Esophagus muscularis mucosa (tissue), 4 donors: ENCODE data around the gene NFAM1. TPM values are rescaled to one million over a fixed set of nuclear protein-coding genes. Genes with fewer than 3 reads are reported as not detected.

Experiments used
- DNase-seq: peaks from one replicate; pipeline ENCODE4 v3.0.0-alpha.2; 2017; ENCODE audit errors: extremely low spot score
- H3K27ac ChIP-seq, 4 donors: fragments of 200-600 bp; sonication (generic); replicated peaks in 1 of 4; 1 replicate in 3 of 4; 2 replicates in 1 of 4; pipeline ENCODE4 v1.5.1; 2016 to 2019; ENCODE audit warnings: mild to moderate bottlenecking in 1 of 4
- H3K27me3 ChIP-seq, 4 donors: fragments of 200-600 bp; sonication (generic); one replicate each; pipeline versions ENCODE4 v1.5.1 to v1.6.0; 2016 to 2019
- H3K36me3 ChIP-seq, 4 donors: fragments of 200-600 bp; sonication (generic); one replicate each; pipeline ENCODE4 v1.5.1; 2016 to 2019
- H3K4me1 ChIP-seq, 4 donors: fragments of 200-600 bp; sonication (generic); one replicate each; pipeline ENCODE4 v1.5.1; 2016 to 2019
- H3K4me3 ChIP-seq, 4 donors: fragments of 200-600 bp; sonication (generic); 1 replicate in 2 of 4; 2 replicates in 2 of 4; pipeline ENCODE4 v1.5.1; 2016 to 2019; ENCODE audit warnings: mild to moderate bottlenecking in 4 of 4, moderate library complexity in 1 of 4
- H3K9me3 ChIP-seq, 4 donors: fragments of 200-600 bp; sonication (generic); 1 replicate in 3 of 4; 2 replicates in 1 of 4; pipeline ENCODE4 v1.5.1; 2016 to 2019
- EP300 ChIP-seq: sonication (generic); formaldehyde crosslinking; IDR thresholded peaks from one replicate; pipeline ENCODE4 v1.6.1; 2017; ENCODE audit warnings: antibody characterized with exemption
- POLR2A ChIP-seq: fragments of 450-650 bp; IDR thresholded peaks from one replicate; pipeline ENCODE4 v1.6.1; 2017; ENCODE audit warnings: antibody characterized with exemption, moderate library complexity, mild to moderate bottlenecking, low read depth
- POLR2AphosphoS5 ChIP-seq, 2 donors: sonication (generic); formaldehyde crosslinking; IDR thresholded peaks; one replicate each; pipeline ENCODE4 v1.6.1; 2017; ENCODE audit warnings: antibody characterized with exemption in 2 of 2
- WGBS: methylation state at CpG from one replicate; pipeline ENCODE4 v1.1.5; 2018; 5-methylcytosine and 5-hydroxymethylcytosine counted together
- intact Hi-C: fragments of 100-400 bp; cut with DNase I; formaldehyde crosslinking; loops from one replicate; pipeline ENCODE4 v1.15.1; 2023
- total RNA-seq, 4 donors: library from RNA; depleted of rRNA; stranded (reverse); fragments of >200 nt; gene quantifications; one replicate each; pipeline versions ENCODE4 v1.1.0 to v1.2.1, GENCODE V29; 2016
- TF ChIP-seq, protein P1 (sequence below), 3 experiments: fragments of 200-600 bp in 2 of 3; fragments of 450-650 bp in 1 of 3; sonication (generic) in 2 of 3; IDR thresholded peaks; one replicate each; pipeline ENCODE4 v1.5.1; 2017 to 2019; ENCODE audit warnings: antibody characterized with exemption in 3 of 3, mild to moderate bottlenecking in 2 of 3, moderate library complexity in 1 of 3

The NFAM1 gene
- total RNA-seq, 4 donors from 2014 or later, result 2.1 to 5.1 (median 2.9) TPM

GRCh38 chr22:42335839-42336378, 96.3 kb downstream of the NFAM1 start:
- intact Hi-C loops, result no loop called here
- DNase-seq, result no peak
- 71% methylated on average over 7 of the region's 11 CpGs for WGBS
- no peak overlapping the region for H3K4me3 ChIP-seq
- no peaks in the 10 kb centered on the region for H3K27me3 ChIP-seq
- no peak overlapping the region for H3K27ac ChIP-seq
- peaks cover 0 to 20% (median 14%) of the 10 kb centered on the region in 4 donors for H3K4me1 ChIP-seq
- no peaks in the 10 kb centered on the region for H3K9me3 ChIP-seq
- H3K36me3 ChIP-seq, result no peaks in the 10 kb centered on the region
- TF ChIP-seq, protein P1, sequence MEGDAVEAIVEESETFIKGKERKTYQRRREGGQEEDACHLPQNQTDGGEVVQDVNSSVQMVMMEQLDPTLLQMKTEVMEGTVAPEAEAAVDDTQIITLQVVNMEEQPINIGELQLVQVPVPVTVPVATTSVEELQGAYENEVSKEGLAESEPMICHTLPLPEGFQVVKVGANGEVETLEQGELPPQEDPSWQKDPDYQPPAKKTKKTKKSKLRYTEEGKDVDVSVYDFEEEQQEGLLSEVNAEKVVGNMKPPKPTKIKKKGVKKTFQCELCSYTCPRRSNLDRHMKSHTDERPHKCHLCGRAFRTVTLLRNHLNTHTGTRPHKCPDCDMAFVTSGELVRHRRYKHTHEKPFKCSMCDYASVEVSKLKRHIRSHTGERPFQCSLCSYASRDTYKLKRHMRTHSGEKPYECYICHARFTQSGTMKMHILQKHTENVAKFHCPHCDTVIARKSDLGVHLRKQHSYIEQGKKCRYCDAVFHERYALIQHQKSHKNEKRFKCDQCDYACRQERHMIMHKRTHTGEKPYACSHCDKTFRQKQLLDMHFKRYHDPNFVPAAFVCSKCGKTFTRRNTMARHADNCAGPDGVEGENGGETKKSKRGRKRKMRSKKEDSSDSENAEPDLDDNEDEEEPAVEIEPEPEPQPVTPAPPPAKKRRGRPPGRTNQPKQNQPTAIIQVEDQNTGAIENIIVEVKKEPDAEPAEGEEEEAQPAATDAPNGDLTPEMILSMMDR (IDR thresholded peaks at IDR 0.05), result no peak
- TF ChIP-seq EP300, result no peak
- TF ChIP-seq POLR2A, result no peak
- TF ChIP-seq POLR2AphosphoS5 (IDR thresholded peaks at IDR 0.05), result no peak

DNA sequence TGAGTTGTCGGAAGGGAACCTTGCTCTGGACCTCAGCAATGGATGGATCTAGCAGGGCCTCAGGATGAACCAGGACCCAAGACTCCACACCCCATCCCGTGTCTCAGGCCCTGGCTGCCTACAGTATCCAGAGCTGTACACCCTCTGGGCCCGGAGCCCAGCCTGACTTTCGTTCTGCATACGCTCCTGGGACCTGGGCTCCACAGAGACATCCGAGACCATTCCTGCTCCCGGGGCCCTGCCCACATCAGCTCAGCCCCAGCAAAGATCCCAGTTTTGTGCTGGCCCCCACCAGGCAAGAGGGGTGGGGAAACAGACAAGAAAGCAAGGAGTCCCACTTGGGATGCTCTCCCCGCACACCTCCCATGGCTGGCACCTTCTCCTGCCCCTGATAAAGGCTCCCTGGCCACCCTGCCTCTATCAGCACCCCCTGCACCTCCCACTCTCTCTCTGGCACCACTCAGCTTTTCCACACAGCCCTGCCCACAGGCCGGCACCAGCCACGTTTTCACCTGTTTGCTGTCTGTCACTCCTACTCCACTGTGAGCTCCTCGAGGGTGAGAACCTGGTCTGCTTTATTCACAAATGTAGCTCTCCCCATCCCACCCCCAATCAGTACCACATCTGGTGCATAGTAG, 97.2 kb downstream of the NFAM1 start:
- H3K4me1 ChIP-seq, result peaks cover 0 to 13% (median 7%) of the 10 kb centered on the region in 4 donors
- H3K9me3 ChIP-seq, result no peaks in the 10 kb centered on the region
- no peak overlapping the region for H3K27ac ChIP-seq
- TF ChIP-seq, protein P1 (IDR thresholded peaks at IDR 0.05), result no peak
- no peak for TF ChIP-seq POLR2AphosphoS5 (IDR thresholded peaks at IDR 0.05)
- TF ChIP-seq EP300, result no peak
- TF ChIP-seq POLR2A, result no peak
- no peak for DNase-seq
- H3K27me3 ChIP-seq, result no peaks in the 10 kb centered on the region
- no peaks in the 10 kb centered on the region for H3K36me3 ChIP-seq
- WGBS, result 83% methylated on average over 9 of the region's 11 CpGs
- no peak overlapping the region for H3K4me3 ChIP-seq
- intact Hi-C loops, result no loop called here

GRCh38 chr22:42333544-42333943, 98.7 kb downstream of the NFAM1 start:
- Histone ChIP-seq H3K27ac (no peak overlapping the region), H3K27me3 (no peaks in the 10 kb centered on the region), H3K36me3 (no peaks in the 10 kb centered on the region), H3K4me1 (peaks cover 0 to 13% (median 7%) of the 10 kb centered on the region in 4 donors), H3K9me3 (no peaks in the 10 kb centered on the region), H3K4me3 (no peak overlapping the region)
- intact Hi-C loops, result no loop called here
- TF ChIP-seq, protein P1 (IDR thresholded peaks at IDR 0.05), result no peak
- no peak for TF ChIP-seq POLR2A
- DNase-seq, result no peak
- 95% methylated on average over 4 of the region's 8 CpGs for WGBS

GRCh38 chr22:42332089-42332488, 100.1 kb downstream of the NFAM1 start:
- Histone ChIP-seq H3K4me1 (peaks cover 0 to 13% (median 9%) of the 10 kb centered on the region in 4 donors), H3K27me3 (no peaks in the 10 kb centered on the region), H3K4me3 (no peak overlapping the region), H3K36me3 (no peaks in the 10 kb centered on the region), H3K27ac (no peak overlapping the region), H3K9me3 (no peaks in the 10 kb centered on the region)
- TF ChIP-seq, protein P1 (IDR thresholded peaks at IDR 0.05), result no peak
- TF ChIP-seq EP300 (no peak), POLR2AphosphoS5 (IDR thresholded peaks at IDR 0.05) (no peak), POLR2A (no peak)
- intact Hi-C loops, result no loop called here
- 84% methylated on average over 7 of the region's 7 CpGs for WGBS
- no peak for DNase-seq

GRCh38 chr22:42331014-42331413, 101.2 kb downstream of the NFAM1 start:
- TF ChIP-seq POLR2AphosphoS5 (IDR thresholded peaks at IDR 0.05), result no peak
- TF ChIP-seq EP300, result no peak
- TF ChIP-seq, protein P1 (IDR thresholded peaks at IDR 0.05), result no peak
- TF ChIP-seq POLR2A, result no peak
- Histone ChIP-seq H3K4me1 (peaks cover 0 to 19% (median 16%) of the 10 kb centered on the region in 4 donors), H3K36me3 (no peaks in the 10 kb centered on the region), H3K4me3 (no peak overlapping the region), H3K27ac (no peak overlapping the region), H3K27me3 (no peaks in the 10 kb centered on the region), H3K9me3 (no peaks in the 10 kb centered on the region)
- intact Hi-C loops, result no loop called here
- DNase-seq, result no peak
- WGBS, result 60% methylated on average over 8 of the region's 22 CpGs
